Upper lobe of left lung (tissue), 6 donors: ENCODE results near the gene RNPEPL1. TPM values are rescaled to one million over a fixed set of nuclear protein-coding genes. Genes with fewer than 3 reads are reported as not detected.

Source experiments
- ATAC-seq, 2 donors: fragments of 200-7000 bp; cut with Tn5 transposase; one replicate each; pipeline ENCODE4 v1.9.1; 2022; ENCODE audit warnings: mild to moderate bottlenecking in 2 of 2, moderate library complexity in 2 of 2; ENCODE audit not compliant: low FRiP score in 2 of 2
- DNase-seq, 2 donors: peaks; one replicate each; pipeline ENCODE4 v3.0.0-alpha.2; 2019 to 2020
- H3K27ac ChIP-seq, 4 donors: fragments of 200-600 bp; sonication (generic); one replicate each; pipeline ENCODE4 v1.5.1; 2016 to 2019
- H3K27me3 ChIP-seq, 4 donors: fragments of 200-600 bp; sonication (generic); one replicate each; pipeline ENCODE4 v1.5.1; 2017 to 2019
- H3K36me3 ChIP-seq, 4 donors: fragments of 200-600 bp; sonication (generic); one replicate each; pipeline ENCODE4 v1.5.1; 2016 to 2019
- H3K4me1 ChIP-seq, 4 donors: fragments of 200-600 bp; sonication (generic); one replicate each; pipeline ENCODE4 v1.5.1; 2018 to 2019
- H3K4me3 ChIP-seq, 4 donors: fragments of 200-600 bp; sonication (generic); one replicate each; pipeline ENCODE4 v1.5.1; 2017 to 2019; ENCODE audit warnings: mild to moderate bottlenecking in 2 of 4, moderate library complexity in 1 of 4
- H3K9me3 ChIP-seq, 4 donors: fragments of 200-600 bp; sonication (generic); one replicate each; pipeline ENCODE4 v1.5.1; 2018 to 2019
- CTCF ChIP-seq, 6 experiments: fragments of 450-650 bp in 4 of 6; fragments of 200-600 bp in 2 of 6; sonication (generic) in 2 of 6; IDR thresholded peaks; one replicate each; pipeline ENCODE4 v1.5.1; 2016 to 2019; ENCODE audit warnings: antibody characterized with exemption in 6 of 6
- EP300 ChIP-seq, 4 donors: sonication (generic); formaldehyde crosslinking; IDR thresholded peaks; one replicate each; pipeline ENCODE4 v1.5.1; 2017; ENCODE audit warnings: antibody characterized with exemption in 4 of 4, control low read depth in 2 of 4
- POLR2A ChIP-seq, 4 donors: fragments of 450-650 bp; IDR thresholded peaks; one replicate each; pipeline ENCODE4 v1.5.1; 2016 to 2017; ENCODE audit warnings: antibody characterized with exemption in 4 of 4, mild to moderate bottlenecking in 2 of 4
- POLR2AphosphoS5 ChIP-seq, 2 donors: sonication (generic); formaldehyde crosslinking; IDR thresholded peaks; one replicate each; pipeline ENCODE4 v1.5.1; 2017; ENCODE audit warnings: antibody characterized with exemption in 2 of 2
- WGBS, 2 donors: methylation state at CpG; one replicate each; pipeline ENCODE4 v1.1.5; 2017 to 2018; 5-methylcytosine and 5-hydroxymethylcytosine counted together
- total RNA-seq, 6 donors: library from RNA; depleted of rRNA in 4 of 6; stranded (reverse); fragments of >200 nt in 4 of 6; gene quantifications; one replicate each; pipeline versions ENCODE4 v1.1.0 to v1.2.1, GENCODE V29; 2016 to 2021
- donor health status: DM: no; HTN: no; CAD: no; lungs with moderate emphysema.
- donor health status: DM: no; HTN: yes; CAD: no; lungs with severe emphysema.

RNPEPL1 gene
- total RNA-seq, 6 donors from 2014 or later, result 71.0 to 264 (median 123) TPM

GRCh38 chr2:240619506-240620148 is 51.3 kb downstream of the RNPEPL1 start:
- 79 to 85% methylated on average over 12 to 19 of the region's 19 CpGs for WGBS, 2 donors
- no peak overlapping the region for H3K27ac ChIP-seq
- peaks cover 0 to 32% (median 21%) of the 10 kb centered on the region in 4 donors for H3K4me1 ChIP-seq
- DNase-seq (peak in 1 of 2 donors; percentile 48), ATAC-seq (peak; percentile 20 to 56)
- H3K9me3 ChIP-seq, result no peaks in the 10 kb centered on the region
- no peaks in the 10 kb centered on the region for H3K27me3 ChIP-seq
- no peak overlapping the region for H3K4me3 ChIP-seq
- TF ChIP-seq CTCF (IDR thresholded peaks at IDR 0.05) (no peak), POLR2A (IDR thresholded peaks at IDR 0.05) (no peak), EP300 (IDR thresholded peaks at IDR 0.05) (no peak), POLR2AphosphoS5 (IDR thresholded peaks at IDR 0.05) (no peak)
- no peaks in the 10 kb centered on the region for H3K36me3 ChIP-seq

- 89 to 100% methylated on average over 5 to 13 of the region's 13 CpGs for WGBS, 2 donors
- Histone ChIP-seq H3K4me1 (peaks cover 0 to 36% (median 23%) of the 10 kb centered on the region in 4 donors), H3K27ac (no peak overlapping the region), H3K27me3 (no peaks in the 10 kb centered on the region), H3K36me3 (no peaks in the 10 kb centered on the region), H3K9me3 (no peaks in the 10 kb centered on the region), H3K4me3 (no peak overlapping the region)
- ATAC-seq (no peak), DNase-seq (peak in 1 of 2 donors; percentile 63)
- TF ChIP-seq POLR2A (IDR thresholded peaks at IDR 0.05) (no peak), POLR2AphosphoS5 (IDR thresholded peaks at IDR 0.05) (no peak), CTCF (IDR thresholded peaks at IDR 0.05) (no peak), EP300 (IDR thresholded peaks at IDR 0.05) (no peak)
Measured at GRCh38 chr2:240620149-240620731, 52.0 kb downstream of the RNPEPL1 start.

GRCh38 chr2:240620859-240621258 is 52.6 kb downstream of the RNPEPL1 start:
- TF ChIP-seq EP300 (IDR thresholded peaks at IDR 0.05) (no peak), POLR2A (IDR thresholded peaks at IDR 0.05) (no peak), CTCF (IDR thresholded peaks at IDR 0.05) (no peak), POLR2AphosphoS5 (IDR thresholded peaks at IDR 0.05) (no peak)
- no peak overlapping the region for H3K4me3 ChIP-seq
- H3K4me1 ChIP-seq, result peaks cover 0 to 36% (median 23%) of the 10 kb centered on the region in 4 donors
- ATAC-seq (no peak), DNase-seq (peak in 1 of 2 donors; percentile 21)
- H3K27me3 ChIP-seq, result no peaks in the 10 kb centered on the region
- H3K27ac ChIP-seq, result no peak overlapping the region
- 61 to 82% methylated on average over 7 of the region's 7 CpGs for WGBS, 2 donors
- no peaks in the 10 kb centered on the region for H3K36me3 ChIP-seq
- H3K9me3 ChIP-seq, result no peaks in the 10 kb centered on the region

GRCh38 chr2:240622060-240622411 is 53.8 kb downstream of the RNPEPL1 start:
- H3K4me3 ChIP-seq, result no peak overlapping the region
- ATAC-seq, result no peak
- no peaks in the 10 kb centered on the region for H3K36me3 ChIP-seq
- H3K27me3 ChIP-seq, result no peaks in the 10 kb centered on the region
- TF ChIP-seq POLR2A (IDR thresholded peaks at IDR 0.05), result no peak
- no peak for DNase-seq
- H3K27ac ChIP-seq, result no peak overlapping the region
- H3K9me3 ChIP-seq, result no peaks in the 10 kb centered on the region
- 80 to 83% methylated on average over 6 to 9 of the region's 9 CpGs for WGBS, 2 donors
- peaks cover 0 to 39% (median 25%) of the 10 kb centered on the region in 4 donors for H3K4me1 ChIP-seq

- DNase-seq (peak; percentile 47 to 86), ATAC-seq (no peak)
- 30 to 44% methylated on average over 17 to 31 of the region's 37 CpGs for WGBS, 2 donors
- no peaks in the 10 kb centered on the region for H3K9me3 ChIP-seq
- no peak for TF ChIP-seq POLR2AphosphoS5 (IDR thresholded peaks at IDR 0.05)
- no peak for TF ChIP-seq CTCF (IDR thresholded peaks at IDR 0.05)
- no peak for TF ChIP-seq EP300 (IDR thresholded peaks at IDR 0.05)
- no peak for TF ChIP-seq POLR2A (IDR thresholded peaks at IDR 0.05)
- H3K27ac ChIP-seq, result no peak overlapping the region
- no peaks in the 10 kb centered on the region for H3K36me3 ChIP-seq
- H3K4me3 ChIP-seq, result no peak overlapping the region
- peaks cover 0 to 40% (median 25%) of the 10 kb centered on the region in 4 donors for H3K4me1 ChIP-seq
- H3K27me3 ChIP-seq, result no peaks in the 10 kb centered on the region
Measured at GRCh38 chr2:240622531-240623235, 54.4 kb downstream of the RNPEPL1 start.
